HG02884 (cell line): ENCODE results near the gene MTNR1B.

Experiments
- ATAC-seq: cut with Tn5 transposase; IDR thresholded peaks from one replicate; pipeline ENCODE4 v1.9.1; 2021; ENCODE audit warnings: mild to moderate bottlenecking, moderate library complexity; ENCODE audit not compliant: unreplicated experiment

The MTNR1B gene

DNA sequence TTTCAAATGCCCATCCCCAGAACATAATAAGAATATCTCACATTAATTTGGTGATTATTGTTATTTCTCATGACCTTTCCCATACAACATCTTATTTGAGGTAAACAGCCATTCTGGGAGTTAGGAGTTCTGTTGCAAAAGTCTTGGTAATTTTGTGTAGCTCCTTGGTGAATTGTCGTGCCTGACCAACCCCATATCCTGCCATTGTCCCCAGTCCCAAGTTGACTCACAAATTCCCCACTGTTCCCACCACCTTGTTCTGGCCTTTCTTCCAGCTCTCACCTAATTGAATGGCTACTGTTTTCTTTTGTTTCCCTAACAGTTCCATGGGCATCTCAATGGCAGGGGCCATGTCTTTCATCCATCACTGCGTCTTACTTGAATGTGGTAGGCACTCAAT is 8.0 kb downstream of the MTNR1B start:
- no peak for ATAC-seq

DNA sequence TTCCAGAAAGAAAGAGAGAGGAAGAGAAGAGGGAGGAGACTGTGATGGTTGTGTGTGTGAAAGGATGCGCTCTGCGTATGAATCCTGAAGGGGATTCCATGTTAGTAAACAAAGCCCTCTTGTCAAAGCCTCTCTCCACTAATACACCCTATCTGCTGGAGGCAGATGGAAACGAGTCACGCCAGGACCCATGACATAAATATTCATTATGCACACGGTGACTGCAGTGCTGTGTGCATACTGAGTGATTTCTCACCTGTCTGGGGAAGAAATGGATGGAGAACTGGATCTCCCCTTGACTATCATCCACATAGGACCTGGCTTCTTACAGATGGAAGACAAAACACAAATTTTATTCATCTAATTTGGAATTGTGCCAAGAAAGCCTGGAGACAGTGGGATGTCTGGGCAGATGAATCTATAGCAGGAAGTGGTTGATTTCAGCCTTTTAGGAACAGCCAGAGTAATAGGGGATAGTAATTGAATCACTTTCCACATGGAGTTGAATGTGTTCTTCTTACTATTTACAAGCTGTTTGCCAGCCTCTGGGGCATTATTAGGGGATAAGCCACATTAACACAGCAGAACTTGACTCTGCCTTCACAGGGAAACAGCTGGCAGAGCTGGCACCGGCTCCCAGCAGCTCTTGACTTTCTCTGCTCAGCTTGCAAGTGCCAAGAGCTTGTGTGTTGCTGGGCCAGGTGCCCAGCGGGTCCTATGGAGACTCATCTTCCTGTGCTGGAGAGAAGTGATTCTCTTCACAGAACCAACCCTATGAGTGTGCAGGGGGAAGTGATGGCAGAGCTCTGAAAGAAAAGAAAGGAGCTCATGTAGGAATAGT is 9.0 kb downstream of the MTNR1B start:
- no peak for ATAC-seq

DNA sequence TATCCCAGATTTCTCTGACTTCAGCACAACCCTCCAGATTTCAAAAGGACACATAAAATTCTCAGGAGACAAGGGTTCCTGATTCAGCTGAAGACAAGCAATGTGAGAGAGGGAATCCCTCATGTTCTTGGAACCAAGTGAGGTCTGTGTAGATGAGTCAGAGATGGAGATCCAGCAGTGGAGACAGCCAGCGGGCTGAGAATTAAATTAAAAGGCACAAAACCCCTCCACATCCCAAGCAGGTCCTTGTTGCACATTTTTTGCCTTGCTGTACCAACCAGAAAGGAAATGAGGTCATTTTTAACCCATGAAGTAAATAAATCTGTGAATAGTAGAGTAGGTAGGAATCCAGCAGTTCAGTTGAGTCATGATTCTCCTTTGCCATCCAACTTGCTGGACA is 9.7 kb downstream of the MTNR1B start:
- ATAC-seq = no peak

DNA sequence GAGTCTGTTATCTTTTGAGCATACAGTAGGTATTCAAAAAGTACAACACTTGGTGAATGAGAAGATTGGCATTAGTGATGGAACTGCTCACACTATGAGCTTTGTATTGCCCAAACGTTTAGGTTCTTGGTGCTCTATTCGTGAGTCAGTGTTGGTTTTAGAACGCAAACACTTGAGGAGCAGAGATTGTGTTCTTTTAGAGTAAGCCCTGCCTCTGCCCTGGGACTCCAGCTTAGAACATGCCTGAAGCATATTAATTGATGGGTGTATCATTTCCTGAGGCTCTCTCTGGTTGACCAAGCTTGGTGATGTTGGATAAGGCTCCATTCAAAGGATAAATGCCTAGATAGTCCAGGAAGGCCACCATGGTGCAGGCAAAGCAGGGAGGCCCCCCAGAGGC is 10.9 kb downstream of the MTNR1B start:
- ATAC-seq = no peak

DNA sequence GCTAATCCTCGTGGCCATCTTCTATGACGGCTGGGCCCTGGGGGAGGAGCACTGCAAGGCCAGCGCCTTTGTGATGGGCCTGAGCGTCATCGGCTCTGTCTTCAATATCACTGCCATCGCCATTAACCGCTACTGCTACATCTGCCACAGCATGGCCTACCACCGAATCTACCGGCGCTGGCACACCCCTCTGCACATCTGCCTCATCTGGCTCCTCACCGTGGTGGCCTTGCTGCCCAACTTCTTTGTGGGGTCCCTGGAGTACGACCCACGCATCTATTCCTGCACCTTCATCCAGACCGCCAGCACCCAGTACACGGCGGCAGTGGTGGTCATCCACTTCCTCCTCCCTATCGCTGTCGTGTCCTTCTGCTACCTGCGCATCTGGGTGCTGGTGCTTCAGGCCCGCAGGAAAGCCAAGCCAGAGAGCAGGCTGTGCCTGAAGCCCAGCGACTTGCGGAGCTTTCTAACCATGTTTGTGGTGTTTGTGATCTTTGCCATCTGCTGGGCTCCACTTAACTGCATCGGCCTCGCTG is 12.1 kb downstream of the MTNR1B start:
- no peak for ATAC-seq

DNA sequence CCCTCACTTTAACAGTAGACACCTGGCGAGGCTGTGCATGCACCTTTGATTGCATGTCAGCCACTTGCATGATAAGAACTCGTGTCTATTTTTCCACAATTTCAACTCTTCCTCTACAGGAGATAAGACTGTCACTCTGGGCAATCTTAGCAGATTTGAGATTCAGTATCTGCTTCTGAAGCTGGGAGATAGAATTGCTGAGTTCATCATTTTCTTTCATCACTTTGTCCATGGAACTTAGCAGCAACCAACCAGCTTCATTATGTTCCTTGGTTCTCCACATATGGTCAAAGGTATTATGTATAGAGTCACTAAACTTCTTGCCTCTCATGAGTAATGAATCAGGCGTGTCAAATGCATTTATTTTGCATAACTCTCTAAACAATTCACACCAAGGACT is 17.1 kb downstream of the MTNR1B start:
- ATAC-seq = no peak

DNA sequence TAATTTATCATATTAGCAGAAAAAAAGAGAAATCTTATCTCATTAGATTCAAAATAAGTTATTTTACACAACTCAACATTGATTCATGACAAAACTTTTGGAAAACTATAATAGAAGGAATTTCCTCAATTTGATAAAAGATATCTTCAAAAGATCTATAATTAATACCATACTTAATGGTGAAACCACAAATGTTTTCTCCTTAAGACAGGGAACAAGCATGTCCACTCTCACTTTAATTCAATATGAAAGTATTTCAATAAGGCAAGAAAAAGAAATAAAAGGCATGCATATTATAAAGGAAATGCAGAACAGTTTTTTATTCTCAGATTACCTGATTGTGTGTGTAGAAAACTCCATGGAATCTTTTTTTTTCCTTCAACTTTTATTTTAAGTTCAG is 23.6 kb downstream of the MTNR1B start:
- ATAC-seq = no peak

DNA sequence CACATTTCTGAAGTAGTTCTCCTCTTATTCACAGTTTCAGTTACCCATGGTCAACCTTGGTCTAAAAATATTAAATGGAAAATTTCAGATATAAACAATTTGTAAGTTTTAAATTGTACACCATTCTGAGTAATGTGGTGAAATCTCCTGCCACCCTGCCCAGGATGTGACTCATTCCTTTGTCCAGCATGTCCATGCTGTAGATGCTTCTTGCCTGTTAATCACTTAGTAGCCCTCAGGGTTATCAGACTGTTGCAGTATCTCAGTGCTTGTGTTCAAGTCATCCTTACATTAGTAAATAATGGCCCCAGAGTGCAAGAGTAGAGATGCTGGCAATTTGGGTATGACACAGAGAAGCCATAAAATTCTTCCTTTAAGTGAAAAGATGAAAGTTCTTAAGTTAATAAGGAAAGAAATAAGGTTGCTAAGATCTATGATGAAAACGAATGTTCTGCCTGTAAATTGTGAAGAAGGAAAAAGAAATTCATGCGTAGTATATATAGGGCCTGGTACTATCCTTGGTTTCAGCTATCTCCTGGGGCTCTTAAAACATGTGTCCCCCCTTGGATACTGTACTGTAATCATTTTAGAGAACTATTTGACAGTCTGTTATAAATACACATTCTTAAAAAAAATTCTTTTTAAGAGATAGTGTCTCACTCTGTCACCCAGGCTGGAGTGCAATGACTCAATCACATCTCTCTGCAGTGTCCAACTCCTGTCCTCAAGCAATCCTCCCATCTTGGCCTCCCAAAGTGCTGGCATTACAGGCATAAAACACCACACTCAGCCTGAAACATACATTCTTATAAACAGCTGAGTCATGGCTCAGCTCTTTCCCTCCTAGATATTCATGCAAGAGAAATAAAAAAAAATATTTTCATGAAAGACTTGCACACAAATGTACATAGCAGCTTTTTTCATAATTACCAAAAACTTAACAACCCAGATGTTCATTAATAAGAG is 31.3 kb downstream of the MTNR1B start:
- ATAC-seq = no peak

DNA sequence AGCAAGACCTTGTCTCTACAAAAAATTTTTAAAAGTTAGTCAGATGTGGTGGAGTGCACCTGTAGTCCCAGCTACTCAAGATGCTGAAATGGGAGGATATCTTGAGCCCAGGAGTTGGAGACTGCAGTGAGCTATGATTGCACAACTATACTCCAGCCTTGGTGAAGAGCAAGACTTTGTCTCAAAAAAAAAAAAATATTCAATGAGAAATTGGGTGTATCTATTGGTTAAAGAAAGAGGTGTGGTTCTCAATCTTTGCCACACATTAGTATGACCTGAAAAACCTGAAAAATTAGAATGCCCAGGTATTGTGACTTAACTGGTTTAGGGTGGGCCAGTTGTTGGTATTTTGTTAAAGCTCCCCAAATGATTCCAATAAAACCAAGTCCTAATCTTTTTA is 32.4 kb downstream of the MTNR1B start:
- no peak for ATAC-seq

DNA sequence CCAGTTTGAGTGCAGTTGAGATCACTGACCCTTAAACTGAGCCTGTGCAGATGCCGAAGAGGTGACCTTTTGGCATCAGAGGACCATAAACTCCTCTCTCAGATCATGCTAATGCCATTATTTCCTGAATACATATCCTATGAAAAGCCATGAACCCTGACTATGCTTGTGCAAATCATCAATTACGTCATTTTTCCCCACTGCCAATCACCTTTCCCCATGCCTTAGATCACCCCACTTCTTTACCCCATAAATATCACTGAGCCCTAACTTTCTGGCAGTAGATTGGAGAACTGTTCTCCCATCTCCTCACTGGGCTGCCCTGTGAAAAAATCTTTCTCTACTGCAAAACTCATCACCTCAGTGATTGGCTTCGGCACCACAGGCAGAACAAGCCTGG is 32.9 kb downstream of the MTNR1B start:
- no peak for ATAC-seq

DNA sequence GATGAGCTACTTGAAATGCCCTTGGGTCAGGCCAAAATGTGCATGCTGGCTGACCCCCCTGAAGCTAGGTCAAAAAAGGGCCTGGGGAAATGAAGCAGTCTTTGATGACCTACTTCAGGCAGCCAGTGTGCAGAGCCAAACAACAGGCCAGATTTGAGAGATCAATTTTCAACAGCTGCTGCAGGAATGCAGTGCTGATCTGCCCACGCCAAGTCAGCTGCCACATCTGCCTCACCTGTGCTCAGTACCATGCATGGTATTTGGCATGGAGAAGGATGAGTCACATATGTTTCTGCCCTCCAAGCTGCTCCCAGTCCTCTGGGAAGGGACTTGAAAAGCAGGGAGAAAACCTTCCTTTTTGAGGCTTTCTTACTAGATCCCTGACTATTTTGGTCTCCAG is 35.8 kb downstream of the MTNR1B start:
- no peak for ATAC-seq

DNA sequence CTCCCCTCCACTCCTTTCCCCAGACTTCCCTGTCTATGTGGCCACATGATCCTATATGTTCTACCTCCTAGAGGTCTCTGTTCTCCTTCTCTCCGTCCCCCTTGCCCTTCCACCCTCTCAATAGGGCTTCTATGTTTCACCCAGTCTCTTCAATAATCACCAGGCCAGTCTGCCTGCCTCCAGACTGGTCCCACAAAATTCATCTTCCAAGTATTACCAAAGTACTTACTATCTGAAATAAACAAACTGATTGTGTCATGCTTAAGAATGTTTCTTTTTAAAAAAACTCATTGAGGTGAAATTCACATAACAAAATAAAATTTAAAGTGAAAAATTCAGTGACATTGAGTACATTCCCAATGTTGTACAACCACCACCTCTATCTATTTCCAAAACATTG is 44.2 kb downstream of the MTNR1B start:
- ATAC-seq = no peak

DNA sequence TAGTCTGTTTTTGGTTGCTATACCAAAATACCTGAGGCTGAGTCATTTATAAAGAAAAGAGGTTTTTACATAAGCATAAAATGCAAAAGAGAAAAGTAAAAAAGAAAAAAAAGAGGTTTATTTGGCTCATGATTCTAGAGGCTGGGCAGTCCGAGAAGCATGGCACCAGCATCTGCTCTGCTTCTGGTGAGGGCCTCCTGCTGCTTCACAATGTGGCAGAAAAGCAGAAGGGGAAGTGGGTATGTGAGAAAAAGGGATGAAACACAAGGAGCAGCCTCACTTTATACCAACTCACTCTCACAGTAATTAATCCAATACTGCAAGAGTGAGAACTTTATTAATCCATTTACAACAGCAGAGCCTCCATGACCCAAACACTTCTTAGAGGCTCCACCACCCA is 47.1 kb downstream of the MTNR1B start:
- no peak for ATAC-seq

DNA sequence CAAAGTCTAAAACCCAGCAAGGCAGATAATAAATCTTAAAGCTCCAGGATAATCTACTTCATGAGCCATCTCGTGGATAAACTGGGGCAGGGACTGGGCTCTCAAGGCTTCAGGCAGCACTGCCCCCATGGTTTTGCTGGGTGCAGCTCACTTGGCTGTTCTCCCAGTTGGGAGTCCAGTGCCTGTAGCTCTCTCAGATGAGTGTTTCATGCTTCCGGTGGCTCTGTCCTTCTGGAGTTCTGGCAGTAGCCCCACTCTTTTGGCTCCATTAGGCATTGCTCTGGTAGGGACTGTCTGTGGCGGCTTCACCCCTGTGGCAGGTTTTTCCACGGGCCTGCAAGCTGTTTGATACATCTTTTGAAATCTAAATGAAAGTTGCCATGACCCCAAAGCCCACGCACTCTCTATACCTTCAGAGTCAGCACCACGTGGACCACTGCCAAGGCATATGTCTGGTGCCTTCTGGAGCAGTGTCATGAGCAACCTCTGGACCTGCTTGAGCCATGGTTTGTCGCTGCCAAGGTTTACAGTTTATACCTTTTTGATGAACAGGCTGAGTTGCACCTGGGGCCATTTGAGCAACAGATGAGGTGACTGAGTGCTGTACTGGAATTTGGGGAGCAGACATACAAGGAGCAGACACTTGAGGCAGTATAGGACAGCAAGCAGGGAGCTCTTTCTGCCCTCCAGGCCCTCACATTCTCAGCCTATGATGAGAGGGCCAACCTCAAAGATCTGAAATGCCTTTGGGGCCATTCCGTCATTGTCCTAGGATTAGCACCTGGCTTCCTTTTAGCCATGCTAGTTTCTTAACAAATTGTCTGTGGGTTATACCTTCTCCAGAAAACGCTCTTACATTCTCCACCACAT is 48.6 kb downstream of the MTNR1B start:
- no peak for ATAC-seq

DNA sequence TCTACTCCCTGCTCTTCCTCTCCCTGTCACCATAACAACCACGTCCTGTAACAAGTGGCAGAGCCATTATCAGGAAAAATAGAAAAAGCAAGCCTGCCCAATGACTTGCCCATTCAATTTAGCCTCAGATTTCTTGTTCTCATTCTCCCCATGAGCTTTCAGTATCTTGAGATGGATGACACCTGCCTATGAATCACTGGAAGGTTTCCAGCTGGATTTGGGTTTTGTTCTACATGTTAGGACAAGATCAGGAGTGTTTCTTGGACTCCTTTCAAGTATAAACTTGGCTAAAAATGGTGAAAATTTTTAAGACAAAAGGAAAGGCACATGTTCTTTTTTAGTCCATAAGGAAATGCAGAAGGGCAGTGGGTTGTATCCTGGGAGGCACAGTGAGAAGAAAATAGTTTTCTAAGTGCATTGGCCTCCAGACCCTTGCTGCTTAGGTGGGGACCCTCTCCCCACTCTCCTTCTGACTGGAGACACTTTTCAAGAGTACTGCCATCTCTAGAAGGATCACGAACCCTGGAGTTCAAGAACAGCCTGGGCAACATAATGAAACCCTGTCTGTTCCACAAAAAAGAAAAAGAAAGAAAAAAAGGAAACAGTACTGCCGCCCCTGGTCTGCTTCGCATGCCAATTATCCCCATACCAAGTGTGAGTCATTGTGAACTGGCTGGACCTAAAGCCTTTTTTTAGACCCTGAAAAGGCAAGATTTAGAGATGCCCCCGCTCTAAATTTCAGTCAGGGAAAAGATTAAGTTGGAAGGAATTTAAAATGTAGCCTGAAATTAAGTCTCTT is 51.0 kb downstream of the MTNR1B start:
- no peak for ATAC-seq

DNA sequence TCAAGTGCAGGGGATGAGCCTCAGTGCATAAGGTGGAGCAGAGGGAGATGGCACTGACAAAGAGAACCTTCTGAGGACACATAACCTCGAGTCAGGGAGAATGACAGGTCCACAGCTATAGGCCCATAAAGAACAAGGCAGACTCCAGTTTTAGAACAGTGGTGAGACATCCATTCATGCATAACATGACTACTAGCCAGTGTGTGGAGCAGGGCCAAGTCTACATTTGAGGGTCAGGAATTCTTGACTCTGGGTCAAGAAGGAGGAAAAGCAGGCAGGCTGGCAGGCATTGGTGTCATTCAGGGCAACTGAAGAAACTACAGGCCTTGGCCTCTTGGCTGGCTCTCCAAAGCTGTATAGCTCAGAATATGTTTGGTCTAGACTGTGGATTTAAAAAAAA is 54.9 kb downstream of the MTNR1B start:
- no peak for ATAC-seq

DNA sequence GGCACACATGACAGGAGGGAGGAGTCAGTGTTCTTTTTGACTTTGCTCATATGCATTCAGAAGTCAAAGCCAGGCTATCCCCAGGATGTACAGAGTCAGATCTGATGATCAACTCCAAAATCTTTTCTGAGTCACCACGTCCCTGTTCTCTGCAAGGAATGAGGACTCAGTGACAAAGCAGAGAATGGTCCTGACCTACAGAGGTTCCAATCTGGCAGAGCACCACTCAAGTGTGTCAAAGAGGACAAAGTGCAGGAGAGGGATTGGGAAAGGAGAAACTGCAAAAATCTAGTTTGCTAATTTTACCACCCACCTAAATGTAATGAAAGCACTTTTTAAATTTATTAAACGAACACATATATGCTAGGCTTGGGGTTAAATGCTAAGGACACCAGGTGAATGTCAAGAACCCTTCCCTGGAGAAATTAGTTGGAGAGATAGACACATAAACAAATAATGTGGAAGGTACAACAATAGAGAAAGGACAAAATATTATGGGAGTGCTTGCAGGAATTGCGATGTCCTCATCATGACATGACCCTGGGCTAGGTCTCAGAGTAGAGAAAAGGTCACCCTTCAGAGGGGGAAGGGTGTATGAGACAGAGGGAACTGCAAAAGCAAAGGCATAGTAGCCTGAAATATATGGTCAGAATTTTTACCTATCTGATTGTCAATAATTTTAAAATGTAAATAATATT is 56.3 kb downstream of the MTNR1B start:
- no peak for ATAC-seq

DNA sequence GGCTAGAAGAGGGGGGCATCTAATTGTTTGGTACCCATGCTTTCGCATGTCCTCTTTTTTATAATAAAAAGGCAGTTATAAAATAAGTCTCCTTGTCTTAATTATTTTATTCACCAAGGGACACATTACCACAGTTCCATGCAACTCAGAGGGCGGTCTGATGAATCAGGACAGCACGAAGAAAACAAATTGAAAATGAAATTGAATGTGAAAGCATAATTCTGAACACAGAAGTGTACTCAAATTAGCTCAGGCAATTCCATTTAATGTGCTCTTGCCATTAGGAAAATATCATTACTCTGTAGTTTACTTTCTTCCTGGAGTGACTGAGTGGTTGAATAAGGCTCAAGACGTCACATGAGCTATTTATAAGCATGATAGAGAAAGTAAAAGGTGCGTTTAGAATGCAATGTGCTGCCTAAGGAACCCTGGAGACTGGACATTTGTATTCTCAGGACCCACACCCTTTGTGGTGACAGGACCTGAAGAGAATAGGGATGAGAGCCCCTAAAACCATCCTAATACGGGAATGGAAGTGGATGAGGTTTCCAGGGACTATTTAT is 59.6 kb downstream of the MTNR1B start:
- no peak for ATAC-seq

DNA sequence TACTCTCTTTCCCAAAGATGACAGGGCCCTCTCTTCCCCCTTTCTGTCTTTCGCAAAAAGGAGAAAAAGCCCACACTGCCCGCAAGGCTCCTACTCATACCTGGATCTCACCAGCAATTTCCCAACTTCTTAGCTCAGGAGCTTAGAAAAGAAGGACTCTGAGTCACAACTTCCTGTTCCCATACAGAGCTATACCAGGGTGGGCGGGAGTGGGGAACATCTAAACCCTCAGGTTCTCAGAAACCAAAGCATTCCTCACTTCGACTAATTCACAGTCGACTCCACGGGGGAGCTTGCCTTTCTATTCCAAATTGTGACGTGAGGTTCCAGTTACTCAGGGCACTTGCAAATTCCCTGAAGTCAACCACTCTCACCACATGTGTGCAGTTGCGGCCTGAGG is 61.9 kb downstream of the MTNR1B start:
- ATAC-seq = no peak
